ENCODE data around the gene CHP1.

Gene CHP1

GRCh38 chr15:41301587-41301986, 70.5 kb downstream of the CHP1 start:
- H3K27me3 ChIP-seq (ENCODE audit: insufficient read depth, low read length): no peaks in the 10 kb centered on the region
- no peak overlapping the region for H3K23ac ChIP-seq (ENCODE audit: low read length)
- no peaks in the 10 kb centered on the region for H3K9me3 ChIP-seq (ENCODE audit: insufficient read depth, low read depth, low read length)
- no peak overlapping the region for H3K14ac ChIP-seq (ENCODE audit: low read length)
- no peaks in the 10 kb centered on the region for H3K4me1 ChIP-seq (ENCODE audit: control insufficient read depth in 1 of 2, insufficient read depth in 2 of 2, low read length in 2 of 2)
- no peaks in the 10 kb centered on the region for H3K79me2 ChIP-seq (ENCODE audit: control insufficient read depth, insufficient read depth, low read length, poor library complexity)
- H3K79me1 ChIP-seq (ENCODE audit: low read length): no peaks in the 10 kb centered on the region
- no peak for DNase-seq
- no peak overlapping the region for H3K27ac ChIP-seq (ENCODE audit: low read depth, low read length)
- no peak overlapping the region for H2AFZ ChIP-seq (ENCODE audit: insufficient read depth, low read length, poor library complexity)
- H3K18ac ChIP-seq (ENCODE audit: low read length): no peak overlapping the region
- no CpG with 5 or more reads among the region's 1 CpG for WGBS (ENCODE audit: extremely low coverage, insufficient coverage, insufficient read length)
- no peak overlapping the region for H2BK12ac ChIP-seq (ENCODE audit: low read length)
- H2AK5ac ChIP-seq (ENCODE audit: low read length): no peak overlapping the region
- no peak overlapping the region for H4K8ac ChIP-seq (ENCODE audit: low read depth, low read length)
- no peak overlapping the region for H4K12ac ChIP-seq (ENCODE audit: low read depth, low read length)
- H3K4ac ChIP-seq (ENCODE audit: low read depth, low read length): no peak overlapping the region
- H2BK120ac ChIP-seq (ENCODE audit: insufficient read depth, low read length, poor library complexity): no peak overlapping the region
- no peak overlapping the region for H2BK5ac ChIP-seq (ENCODE audit: low read depth, low read length, poor library complexity)
- H3K9ac ChIP-seq (ENCODE audit: low read length): no peak overlapping the region
- H3K4me3 ChIP-seq (ENCODE audit: low read depth, low read length): no peak overlapping the region
- H3K36me3 ChIP-seq (ENCODE audit: control insufficient read depth in 1 of 2, insufficient read depth in 2 of 2, low read length in 2 of 2): peaks cover 9 to 14% of the 10 kb centered on the region in 2 experiments
- no peak overlapping the region for H4K91ac ChIP-seq (ENCODE audit: low read depth, low read length)
- no peak overlapping the region for H3K4me2 ChIP-seq (ENCODE audit: low read length)

GRCh38 chr15:41304149-41304770, 73.2 kb downstream of the CHP1 start:
- no peak overlapping the region for H3K23ac ChIP-seq (ENCODE audit: low read length)
- no peak overlapping the region for H2BK12ac ChIP-seq (ENCODE audit: low read length)
- no peak overlapping the region for H4K12ac ChIP-seq (ENCODE audit: low read depth, low read length)
- H3K4ac ChIP-seq (ENCODE audit: low read depth, low read length): no peak overlapping the region
- no peak overlapping the region for H4K8ac ChIP-seq (ENCODE audit: low read depth, low read length)
- WGBS (ENCODE audit: extremely low coverage, insufficient coverage, insufficient read length): no CpG with 5 or more reads among the region's 3 CpGs
- H2BK5ac ChIP-seq (ENCODE audit: low read depth, low read length, poor library complexity): no peak overlapping the region
- no peak overlapping the region for H3K4me3 ChIP-seq (ENCODE audit: low read depth, low read length)
- H3K14ac ChIP-seq (ENCODE audit: low read length): no peak overlapping the region
- H3K18ac ChIP-seq (ENCODE audit: low read length): no peak overlapping the region
- H3K9ac ChIP-seq (ENCODE audit: low read length): no peak overlapping the region
- H3K4me1 ChIP-seq (ENCODE audit: control insufficient read depth in 1 of 2, insufficient read depth in 2 of 2, low read length in 2 of 2): no peaks in the 10 kb centered on the region
- H3K4me2 ChIP-seq (ENCODE audit: low read length): no peak overlapping the region
- no peaks in the 10 kb centered on the region for H3K27me3 ChIP-seq (ENCODE audit: insufficient read depth, low read length)
- H3K36me3 ChIP-seq (ENCODE audit: control insufficient read depth in 1 of 2, insufficient read depth in 2 of 2, low read length in 2 of 2): peaks cover 2% of the 10 kb centered on the region in 2 experiments
- no peak for DNase-seq
- no peak overlapping the region for H2AK5ac ChIP-seq (ENCODE audit: low read length)
- no peaks in the 10 kb centered on the region for H3K79me1 ChIP-seq (ENCODE audit: low read length)
- H4K91ac ChIP-seq (ENCODE audit: low read depth, low read length): no peak overlapping the region
- H2BK120ac ChIP-seq (ENCODE audit: insufficient read depth, low read length, poor library complexity): no peak overlapping the region
- no peaks in the 10 kb centered on the region for H3K79me2 ChIP-seq (ENCODE audit: control insufficient read depth, insufficient read depth, low read length, poor library complexity)
- no peaks in the 10 kb centered on the region for H3K9me3 ChIP-seq (ENCODE audit: insufficient read depth, low read depth, low read length)
- H2AFZ ChIP-seq (ENCODE audit: insufficient read depth, low read length, poor library complexity): no peak overlapping the region
- no peak overlapping the region for H3K27ac ChIP-seq (ENCODE audit: low read depth, low read length)

DNA sequence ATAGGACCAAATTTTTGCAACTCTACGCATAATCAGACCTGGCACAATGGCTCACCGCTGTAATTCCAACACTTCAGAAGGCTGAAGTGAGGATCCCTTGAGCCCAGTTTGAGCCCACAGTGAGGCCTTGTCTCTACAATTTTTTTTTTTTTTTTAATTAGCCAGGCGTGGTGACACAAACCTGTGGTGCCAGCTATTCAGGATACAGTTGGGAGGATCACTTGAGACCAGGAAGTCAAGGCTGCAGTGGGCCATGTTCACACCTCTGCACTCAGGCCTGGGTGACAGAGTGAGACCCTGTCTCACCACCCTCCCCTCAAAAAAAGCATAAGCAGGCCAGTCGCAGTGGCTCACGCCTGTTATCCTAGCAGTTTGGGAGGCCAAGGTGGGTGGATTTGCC, 76.6 kb downstream of the CHP1 start:
- Histone ChIP-seq H4K91ac (ENCODE audit: low read depth, low read length) (no peak overlapping the region), H3K4me3 (ENCODE audit: low read depth, low read length) (no peak overlapping the region), H3K14ac (ENCODE audit: low read length) (no peak overlapping the region), H3K23ac (ENCODE audit: low read length) (no peak overlapping the region), H3K4me1 (ENCODE audit: control insufficient read depth in 1 of 2, insufficient read depth in 2 of 2, low read length in 2 of 2) (no peaks in the 10 kb centered on the region), H2BK12ac (ENCODE audit: low read length) (no peak overlapping the region), H4K12ac (ENCODE audit: low read depth, low read length) (no peak overlapping the region), H2BK120ac (ENCODE audit: insufficient read depth, low read length, poor library complexity) (no peak overlapping the region), H2AK5ac (ENCODE audit: low read length) (no peak overlapping the region), H2AFZ (ENCODE audit: insufficient read depth, low read length, poor library complexity) (no peak overlapping the region), H3K9me3 (ENCODE audit: insufficient read depth, low read depth, low read length) (no peaks in the 10 kb centered on the region), H3K36me3 (ENCODE audit: control insufficient read depth in 1 of 2, insufficient read depth in 2 of 2, low read length in 2 of 2) (peaks cover 2 to 10% of the 10 kb centered on the region in 2 experiments), H3K79me2 (ENCODE audit: control insufficient read depth, insufficient read depth, low read length, poor library complexity) (no peaks in the 10 kb centered on the region), H4K8ac (ENCODE audit: low read depth, low read length) (no peak overlapping the region), H3K27me3 (ENCODE audit: insufficient read depth, low read length) (no peaks in the 10 kb centered on the region), H3K18ac (ENCODE audit: low read length) (no peak overlapping the region), H3K4ac (ENCODE audit: low read depth, low read length) (no peak overlapping the region), H2BK5ac (ENCODE audit: low read depth, low read length, poor library complexity) (no peak overlapping the region), H3K4me2 (ENCODE audit: low read length) (no peak overlapping the region), H3K79me1 (ENCODE audit: low read length) (no peaks in the 10 kb centered on the region), H3K9ac (ENCODE audit: low read length) (no peak overlapping the region), H3K27ac (ENCODE audit: low read depth, low read length) (no peak overlapping the region)
- DNase-seq: no peak
- WGBS (ENCODE audit: extremely low coverage, insufficient coverage, insufficient read length): no CpG with 5 or more reads among the region's 5 CpGs

GRCh38 chr15:41309226-41309905, 78.3 kb downstream of the CHP1 start:
- WGBS (ENCODE audit: extremely low coverage, insufficient coverage, insufficient read length): no CpG with 5 or more reads among the region's 2 CpGs

More at GRCh38 chr15:41309226-41309905, 78.3 kb downstream of the CHP1 start:
- no peak overlapping the region for H4K12ac ChIP-seq (ENCODE audit: low read depth, low read length)
- no peak overlapping the region for H3K4me2 ChIP-seq (ENCODE audit: low read length)
- H3K4ac ChIP-seq (ENCODE audit: low read depth, low read length): no peak overlapping the region
- H4K91ac ChIP-seq (ENCODE audit: low read depth, low read length): no peak overlapping the region
- no peaks in the 10 kb centered on the region for H3K9me3 ChIP-seq (ENCODE audit: insufficient read depth, low read depth, low read length)
- DNase-seq: no peak
- no peak overlapping the region for H2AFZ ChIP-seq (ENCODE audit: insufficient read depth, low read length, poor library complexity)
- no peaks in the 10 kb centered on the region for H3K4me1 ChIP-seq (ENCODE audit: control insufficient read depth in 1 of 2, insufficient read depth in 2 of 2, low read length in 2 of 2)
- no peak overlapping the region for H3K9ac ChIP-seq (ENCODE audit: low read length)
- H3K18ac ChIP-seq (ENCODE audit: low read length): no peak overlapping the region
- no peak overlapping the region for H3K23ac ChIP-seq (ENCODE audit: low read length)
- H2AK5ac ChIP-seq (ENCODE audit: low read length): no peak overlapping the region
- no peak overlapping the region for H4K8ac ChIP-seq (ENCODE audit: low read depth, low read length)
- H3K79me1 ChIP-seq (ENCODE audit: low read length): no peaks in the 10 kb centered on the region
- H2BK120ac ChIP-seq (ENCODE audit: insufficient read depth, low read length, poor library complexity): no peak overlapping the region
- no peak overlapping the region for H3K4me3 ChIP-seq (ENCODE audit: low read depth, low read length)
- no peak overlapping the region for H3K14ac ChIP-seq (ENCODE audit: low read length)
- no peaks in the 10 kb centered on the region for H3K79me2 ChIP-seq (ENCODE audit: control insufficient read depth, insufficient read depth, low read length, poor library complexity)
- H3K27ac ChIP-seq (ENCODE audit: low read depth, low read length): no peak overlapping the region
- H2BK12ac ChIP-seq (ENCODE audit: low read length): no peak overlapping the region
- H3K36me3 ChIP-seq (ENCODE audit: control insufficient read depth in 1 of 2, insufficient read depth in 2 of 2, low read length in 2 of 2): peaks cover 2 to 10% of the 10 kb centered on the region in 2 experiments
- H2BK5ac ChIP-seq (ENCODE audit: low read depth, low read length, poor library complexity): no peak overlapping the region
- no peaks in the 10 kb centered on the region for H3K27me3 ChIP-seq (ENCODE audit: insufficient read depth, low read length)

Data from trophoblast cell (in vitro differentiated cells and primary cell).